Measurements from ENCODE around the gene COL4A5.

COL4A5 gene

DNA sequence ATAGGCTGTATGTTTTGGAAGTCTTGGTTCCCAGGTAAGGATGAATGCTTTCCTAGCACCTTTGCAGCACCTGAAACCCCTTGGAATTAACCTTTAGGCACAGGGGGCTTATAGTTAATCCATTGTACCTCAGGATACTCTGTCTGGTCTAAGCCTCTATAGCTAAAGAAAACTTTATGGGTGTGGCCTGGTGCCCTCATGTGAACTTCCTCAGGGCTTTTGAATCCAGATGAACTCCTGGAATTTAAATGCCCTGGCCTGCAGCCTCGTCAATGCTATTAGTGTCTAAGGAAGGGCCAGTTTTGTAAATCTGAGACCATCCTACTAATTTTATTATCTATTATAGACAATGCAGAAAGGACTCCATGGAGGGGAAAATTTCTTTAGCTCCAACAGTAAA, 262.9 kb downstream of the COL4A5 start:
- no peaks in the 10 kb centered on the region for H3K27me3 ChIP-seq (ENCODE audit: insufficient read depth, poor library complexity, severe bottlenecking)
- H3K27ac ChIP-seq (replicated peaks) = no peak overlapping the region
- no peak for TF ChIP-seq SPI1 (IDR thresholded peaks at IDR 0.05; ENCODE audit: borderline replicate concordance, low read depth)
- TF ChIP-seq, protein P1, sequence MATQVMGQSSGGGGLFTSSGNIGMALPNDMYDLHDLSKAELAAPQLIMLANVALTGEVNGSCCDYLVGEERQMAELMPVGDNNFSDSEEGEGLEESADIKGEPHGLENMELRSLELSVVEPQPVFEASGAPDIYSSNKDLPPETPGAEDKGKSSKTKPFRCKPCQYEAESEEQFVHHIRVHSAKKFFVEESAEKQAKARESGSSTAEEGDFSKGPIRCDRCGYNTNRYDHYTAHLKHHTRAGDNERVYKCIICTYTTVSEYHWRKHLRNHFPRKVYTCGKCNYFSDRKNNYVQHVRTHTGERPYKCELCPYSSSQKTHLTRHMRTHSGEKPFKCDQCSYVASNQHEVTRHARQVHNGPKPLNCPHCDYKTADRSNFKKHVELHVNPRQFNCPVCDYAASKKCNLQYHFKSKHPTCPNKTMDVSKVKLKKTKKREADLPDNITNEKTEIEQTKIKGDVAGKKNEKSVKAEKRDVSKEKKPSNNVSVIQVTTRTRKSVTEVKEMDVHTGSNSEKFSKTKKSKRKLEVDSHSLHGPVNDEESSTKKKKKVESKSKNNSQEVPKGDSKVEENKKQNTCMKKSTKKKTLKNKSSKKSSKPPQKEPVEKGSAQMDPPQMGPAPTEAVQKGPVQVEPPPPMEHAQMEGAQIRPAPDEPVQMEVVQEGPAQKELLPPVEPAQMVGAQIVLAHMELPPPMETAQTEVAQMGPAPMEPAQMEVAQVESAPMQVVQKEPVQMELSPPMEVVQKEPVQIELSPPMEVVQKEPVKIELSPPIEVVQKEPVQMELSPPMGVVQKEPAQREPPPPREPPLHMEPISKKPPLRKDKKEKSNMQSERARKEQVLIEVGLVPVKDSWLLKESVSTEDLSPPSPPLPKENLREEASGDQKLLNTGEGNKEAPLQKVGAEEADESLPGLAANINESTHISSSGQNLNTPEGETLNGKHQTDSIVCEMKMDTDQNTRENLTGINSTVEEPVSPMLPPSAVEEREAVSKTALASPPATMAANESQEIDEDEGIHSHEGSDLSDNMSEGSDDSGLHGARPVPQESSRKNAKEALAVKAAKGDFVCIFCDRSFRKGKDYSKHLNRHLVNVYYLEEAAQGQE (IDR thresholded peaks at IDR 0.05; ENCODE audit: insufficient replicate concordance, low read depth) = no peak
- no peak for TF ChIP-seq POLR2AphosphoS5 (IDR thresholded peaks at IDR 0.05; ENCODE audit: low read depth)
- no peak for TF ChIP-seq GABPA (IDR thresholded peaks at IDR 0.05; ENCODE audit: low read depth)
- TF ChIP-seq, protein P2, sequence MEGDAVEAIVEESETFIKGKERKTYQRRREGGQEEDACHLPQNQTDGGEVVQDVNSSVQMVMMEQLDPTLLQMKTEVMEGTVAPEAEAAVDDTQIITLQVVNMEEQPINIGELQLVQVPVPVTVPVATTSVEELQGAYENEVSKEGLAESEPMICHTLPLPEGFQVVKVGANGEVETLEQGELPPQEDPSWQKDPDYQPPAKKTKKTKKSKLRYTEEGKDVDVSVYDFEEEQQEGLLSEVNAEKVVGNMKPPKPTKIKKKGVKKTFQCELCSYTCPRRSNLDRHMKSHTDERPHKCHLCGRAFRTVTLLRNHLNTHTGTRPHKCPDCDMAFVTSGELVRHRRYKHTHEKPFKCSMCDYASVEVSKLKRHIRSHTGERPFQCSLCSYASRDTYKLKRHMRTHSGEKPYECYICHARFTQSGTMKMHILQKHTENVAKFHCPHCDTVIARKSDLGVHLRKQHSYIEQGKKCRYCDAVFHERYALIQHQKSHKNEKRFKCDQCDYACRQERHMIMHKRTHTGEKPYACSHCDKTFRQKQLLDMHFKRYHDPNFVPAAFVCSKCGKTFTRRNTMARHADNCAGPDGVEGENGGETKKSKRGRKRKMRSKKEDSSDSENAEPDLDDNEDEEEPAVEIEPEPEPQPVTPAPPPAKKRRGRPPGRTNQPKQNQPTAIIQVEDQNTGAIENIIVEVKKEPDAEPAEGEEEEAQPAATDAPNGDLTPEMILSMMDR (IDR thresholded peaks at IDR 0.05; ENCODE audit: insufficient read depth, low read length) = no peak
- no peak for DNase-seq (ENCODE audit: low read depth in 1 of 2, low spot score in 1 of 2)
- H3K4me3 ChIP-seq (replicated peaks; ENCODE audit: insufficient read depth, low read length) = no peak overlapping the region

DNA sequence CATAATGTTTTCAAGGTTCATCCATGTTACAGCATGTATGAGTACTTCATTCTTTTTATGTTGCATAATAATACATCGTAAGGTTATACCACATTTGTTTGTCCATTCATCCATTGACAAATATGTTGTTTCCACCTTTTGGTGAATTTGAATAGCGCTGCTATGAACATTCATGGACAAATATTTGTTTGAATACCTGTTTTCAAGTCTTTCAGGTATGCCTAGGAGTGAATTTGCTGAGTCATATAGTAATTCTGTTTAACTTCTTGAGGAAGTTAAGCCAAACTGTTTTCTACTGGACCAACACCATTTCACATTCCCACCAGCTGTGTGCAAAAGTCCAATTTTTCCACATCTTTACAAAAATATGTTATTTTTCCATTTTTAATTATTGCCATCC, 265.2 kb downstream of the COL4A5 start:
- TF ChIP-seq, protein P1 (IDR thresholded peaks at IDR 0.05; ENCODE audit: insufficient replicate concordance, low read depth) = no peak
- TF ChIP-seq POLR2AphosphoS5 (IDR thresholded peaks at IDR 0.05; ENCODE audit: low read depth) (no peak), SPI1 (IDR thresholded peaks at IDR 0.05; ENCODE audit: borderline replicate concordance, low read depth) (no peak), GABPA (IDR thresholded peaks at IDR 0.05; ENCODE audit: low read depth) (no peak)
- TF ChIP-seq, protein P2 (IDR thresholded peaks at IDR 0.05; ENCODE audit: insufficient read depth, low read length) = no peak
- no peaks in the 10 kb centered on the region for H3K27me3 ChIP-seq (ENCODE audit: insufficient read depth, poor library complexity, severe bottlenecking)
- no peak for DNase-seq (ENCODE audit: low read depth in 1 of 2, low spot score in 1 of 2)
- no peak overlapping the region for H3K27ac ChIP-seq (replicated peaks)
- H3K4me3 ChIP-seq (replicated peaks; ENCODE audit: insufficient read depth, low read length) = no peak overlapping the region

DNA sequence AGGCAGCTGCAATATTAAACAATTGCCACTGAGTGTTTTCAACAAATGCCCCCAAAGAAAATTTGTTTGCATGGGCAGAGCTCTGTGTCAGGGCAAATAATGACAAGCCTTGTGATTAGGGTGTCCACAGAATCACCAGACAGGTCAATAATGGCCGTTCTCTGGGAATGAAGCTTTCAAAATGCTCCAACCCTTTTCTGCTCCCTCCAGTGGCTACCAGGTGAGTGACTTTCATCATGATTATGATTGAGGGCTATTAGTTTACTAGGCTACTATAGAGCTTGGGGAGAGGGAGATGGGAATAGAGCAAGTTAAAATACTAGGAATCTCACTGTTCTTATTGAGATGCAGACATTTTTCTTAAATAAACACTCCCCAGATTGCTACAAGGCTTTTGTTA, 273.2 kb downstream of the COL4A5 start:
- Histone ChIP-seq H3K27me3 (ENCODE audit: insufficient read depth, poor library complexity, severe bottlenecking) (no peaks in the 10 kb centered on the region), H3K4me3 (replicated peaks; ENCODE audit: insufficient read depth, low read length) (no peak overlapping the region), H3K27ac (replicated peaks) (no peak overlapping the region)
- TF ChIP-seq POLR2AphosphoS5 (IDR thresholded peaks at IDR 0.05; ENCODE audit: low read depth) = no peak
- TF ChIP-seq GABPA (IDR thresholded peaks at IDR 0.05; ENCODE audit: low read depth) = no peak
- TF ChIP-seq SPI1 (IDR thresholded peaks at IDR 0.05; ENCODE audit: borderline replicate concordance, low read depth) = no peak
- TF ChIP-seq, protein P1 (IDR thresholded peaks at IDR 0.05; ENCODE audit: insufficient replicate concordance, low read depth) = no peak
- TF ChIP-seq, protein P2 (IDR thresholded peaks at IDR 0.05; ENCODE audit: insufficient read depth, low read length) = no peak
- DNase-seq (ENCODE audit: low read depth in 1 of 2, low spot score in 1 of 2) = no peak
